Loucy (cell line): ENCODE measurements around the gene NPPC.

Experiments used
- H2AFZ ChIP-seq: fragments of 200-600 bp; sonication (generic); 2 replicates; pipeline ENCODE4 v1.6.0; 2016; ENCODE audit warnings: antibody characterized with exemption, mild to moderate bottlenecking, low read length, moderate library complexity
- H3F3A ChIP-seq: fragments of 200-600 bp; 2 replicates; pipeline ENCODE4 v1.6.0; 2016; ENCODE audit warnings: antibody characterized with exemption, low read depth, mild to moderate bottlenecking
- H3K27me3 ChIP-seq: fragments of 200-600 bp; sonication (generic); 2 replicates; pipeline ENCODE4 v1.6.1; 2014; ENCODE audit warnings: low read length, mild to moderate bottlenecking; ENCODE audit not compliant: insufficient read depth, poor library complexity, severe bottlenecking
- H3K36me3 ChIP-seq: fragments of 200-600 bp; sonication (generic); 2 replicates; pipeline ENCODE4 v1.6.1; 2016; ENCODE audit warnings: low read length; ENCODE audit not compliant: insufficient read depth
- H3K4me1 ChIP-seq: fragments of 200-600 bp; sonication (generic); 2 replicates; pipeline ENCODE4 v1.5.1; 2014; ENCODE audit warnings: low read length, mild to moderate bottlenecking; ENCODE audit not compliant: insufficient read depth, poor library complexity, severe bottlenecking
- H3K4me2 ChIP-seq: fragments of 200-600 bp; sonication (generic); 2 replicates; pipeline ENCODE4 v1.6.0; 2014; ENCODE audit warnings: antibody characterized with exemption, low read length, low read depth, mild to moderate bottlenecking; ENCODE audit not compliant: poor library complexity, severe bottlenecking
- H3K4me3 ChIP-seq: fragments of 200-600 bp; sonication (generic); 2 replicates; pipeline ENCODE4 v1.5.1; 2014; ENCODE audit warnings: low read length, mild to moderate bottlenecking, mixed read lengths; ENCODE audit not compliant: poor library complexity, severe bottlenecking
- H3K79me2 ChIP-seq: fragments of 200-600 bp; sonication (generic); 2 replicates; pipeline ENCODE4 v1.6.1; 2014; ENCODE audit warnings: low read length; ENCODE audit not compliant: insufficient read depth
- H3K9ac ChIP-seq: fragments of 200-600 bp; sonication (generic); 2 replicates; pipeline ENCODE4 v1.6.0; 2014; ENCODE audit warnings: mild to moderate bottlenecking, low read depth, low read length, moderate library complexity; ENCODE audit not compliant: poor library complexity, severe bottlenecking
- H3K9me2 ChIP-seq: fragments of 200-600 bp; sonication (generic); replicated peaks from 2 replicates; pipeline ENCODE4 v1.6.1; 2016; ENCODE audit warnings: low read depth, low read length, mixed read lengths
- H3K9me3 ChIP-seq: fragments of 200-600 bp; sonication (generic); 2 replicates; pipeline ENCODE4 v1.6.1; 2014; ENCODE audit warnings: mild to moderate bottlenecking, antibody characterized with exemption, low read length, low read depth; ENCODE audit not compliant: insufficient read depth
- H4K20me1 ChIP-seq: fragments of 200-600 bp; sonication (generic); 2 replicates; pipeline ENCODE4 v1.6.0; 2014; ENCODE audit warnings: antibody characterized with exemption, low read length, mild to moderate bottlenecking; ENCODE audit not compliant: insufficient read depth, poor library complexity, severe bottlenecking
- CTCF ChIP-seq: fragments of 200-600 bp; sonication (generic); conservative IDR thresholded peaks from 2 replicates; pipeline ENCODE4 v1.5.1; 2014; ENCODE audit warnings: mild to moderate bottlenecking, antibody characterized with exemption, low read length
- EZH2phosphoT487 ChIP-seq: fragments of 200-600 bp; IDR thresholded peaks from 2 replicates; pipeline ENCODE4 v1.6.1; 2018; ENCODE audit warnings: antibody characterized with exemption, mild to moderate bottlenecking, moderate library complexity, borderline replicate concordance

The NPPC gene

GRCh38 chr2:231961349-231962166 is 35.4 kb upstream of the NPPC start, which contains the start of gene DIS3L2:
Gene DIS3L2, plus strand, starts transcription at chr2:231961713. Its CDS starts 53,215 bp downstream, at chr2:232014928.
- Histone ChIP-seq H3K4me3 (peak within 1 kb of the TSS; percentile 97), H3K79me2 (peaks cover 22% of the 10 kb centered on the region), H3K9me3 (no peaks in the 10 kb centered on the region), H2AFZ (peak within 1 kb of the TSS; percentile 92), H4K20me1 (no peaks in the 10 kb centered on the region), H3K27me3 (no peaks in the 10 kb centered on the region), H3K36me3 (no peaks in the 10 kb centered on the region), H3K9ac (peak within 1 kb of the TSS; percentile 83), H3K9me2 (no peaks in the 10 kb centered on the region), H3K4me2 (peak within 1 kb of the TSS; percentile 91), H3K4me1 (peaks cover 32% of the 10 kb centered on the region), H3F3A (no peaks in the 10 kb centered on the region)
- TF ChIP-seq CTCF (0 out of 2 replicates have a peak, but pooled peaks have one; percentile 11), EZH2phosphoT487 (no peak)

- peaks cover 22% of the 10 kb centered on the region for H3K79me2 ChIP-seq
- no peaks in the 10 kb centered on the region for H3K36me3 ChIP-seq
- H4K20me1 ChIP-seq = no peaks in the 10 kb centered on the region
- TF ChIP-seq EZH2phosphoT487 = no peak
- TF ChIP-seq CTCF = no peak
- peak overlapping the region; percentile 97 for H3K4me3 ChIP-seq
- peak overlapping the region; percentile 83 for H3K9ac ChIP-seq
- no peaks in the 10 kb centered on the region for H3F3A ChIP-seq
- no peaks in the 10 kb centered on the region for H3K27me3 ChIP-seq
- H3K9me2 ChIP-seq = no peaks in the 10 kb centered on the region
- H3K9me3 ChIP-seq = no peaks in the 10 kb centered on the region
- H3K4me1 ChIP-seq = peaks cover 32% of the 10 kb centered on the region
- H3K4me2 ChIP-seq = peak overlapping the region; percentile 91
- peak overlapping the region; percentile 92 for H2AFZ ChIP-seq
Measured at GRCh38 chr2:231960810-231961348, 34.7 kb upstream of the NPPC start.

- Histone ChIP-seq H3K4me2 (no peak overlapping the region), H3K79me2 (peaks cover 14% of the 10 kb centered on the region), H3K9me3 (no peaks in the 10 kb centered on the region), H3K4me1 (peaks cover 12% of the 10 kb centered on the region), H4K20me1 (no peaks in the 10 kb centered on the region), H3K27me3 (no peaks in the 10 kb centered on the region), H3K36me3 (no peaks in the 10 kb centered on the region), H2AFZ (no peak overlapping the region), H3F3A (0 out of 2 replicates have a peak, but pooled peaks cover 3% of the 10 kb centered on the region), H3K9ac (no peak overlapping the region), H3K4me3 (no peak overlapping the region), H3K9me2 (no peaks in the 10 kb centered on the region)
- TF ChIP-seq CTCF = no peak
- TF ChIP-seq EZH2phosphoT487 = no peak
Measured at GRCh38 chr2:231957913-231958763, 31.9 kb upstream of the NPPC start.
